Measurements from ENCODE around the gene CAPSL. TPM values are rescaled to one million over a fixed set of nuclear protein-coding genes. Genes with fewer than 3 reads are reported as not detected.

The CAPSL gene
- total and polyA plus RNA-seq, 3 donors from 2014 or later, result 3.5 to 28.5 (median 4.5) TPM

DNA sequence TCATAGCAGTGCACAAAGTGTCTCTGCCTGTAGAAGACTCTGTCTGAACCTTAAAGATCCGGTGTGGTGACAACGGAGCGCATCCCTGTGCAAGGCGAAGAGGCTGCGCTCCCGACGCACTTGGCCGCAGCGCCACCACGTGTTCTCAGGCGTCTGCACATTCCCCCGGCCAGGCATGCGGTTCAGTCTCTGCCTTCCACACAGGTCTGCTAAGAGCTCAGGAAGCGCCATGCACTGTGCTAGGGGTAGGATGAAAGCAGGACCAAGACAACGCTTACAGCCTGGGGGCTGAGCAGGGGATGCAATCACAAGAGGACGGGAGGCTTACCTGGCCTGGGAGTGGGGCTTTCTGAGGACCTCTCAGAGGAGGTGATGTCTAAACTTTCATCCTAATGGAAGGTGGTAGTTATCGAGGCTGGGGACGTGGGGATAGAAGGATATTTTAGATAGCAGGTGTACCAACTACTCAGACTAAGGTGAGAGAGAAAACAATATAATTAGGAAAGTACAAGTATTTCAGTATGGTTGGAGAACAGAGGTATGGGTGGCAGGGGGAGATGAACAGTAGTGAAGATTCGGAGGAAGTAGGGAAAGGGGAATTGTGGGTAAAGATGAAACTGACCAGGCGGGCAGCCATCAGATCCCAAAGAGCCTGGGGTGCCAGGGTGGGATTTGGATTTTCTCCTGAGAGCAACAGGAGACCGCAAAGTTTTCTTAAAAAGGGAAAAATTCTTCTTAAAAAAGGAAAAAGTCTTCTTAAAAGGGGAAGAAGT is 13.3 kb downstream of the CAPSL start:
- intact Hi-C loops (cut with DNase I; ENCODE audit: low total_unique reads), result loop anchor here (5.0 to 10.0 kb wide), 2 partner anchors 148 to 310 kb away; partner anchors contain the start of gene SPEF2
- WGBS, 2 donors, result 13% methylated on average over 16 to 18 of the region's 21 CpGs
- Histone ChIP-seq H3K9me3 (no peaks in the 10 kb centered on the region), H3K27ac (no peak overlapping the region), H3K36me3 (ENCODE audit: low read depth, missing control alignments) (no peaks in the 10 kb centered on the region), H3K27me3 (no peaks in the 10 kb centered on the region), H3K4me3 (peak overlapping the region in 1 of 2 donors; percentile 4), H3K4me1 (peaks cover 6% of the 10 kb centered on the region)
- TF ChIP-seq, protein P1, sequence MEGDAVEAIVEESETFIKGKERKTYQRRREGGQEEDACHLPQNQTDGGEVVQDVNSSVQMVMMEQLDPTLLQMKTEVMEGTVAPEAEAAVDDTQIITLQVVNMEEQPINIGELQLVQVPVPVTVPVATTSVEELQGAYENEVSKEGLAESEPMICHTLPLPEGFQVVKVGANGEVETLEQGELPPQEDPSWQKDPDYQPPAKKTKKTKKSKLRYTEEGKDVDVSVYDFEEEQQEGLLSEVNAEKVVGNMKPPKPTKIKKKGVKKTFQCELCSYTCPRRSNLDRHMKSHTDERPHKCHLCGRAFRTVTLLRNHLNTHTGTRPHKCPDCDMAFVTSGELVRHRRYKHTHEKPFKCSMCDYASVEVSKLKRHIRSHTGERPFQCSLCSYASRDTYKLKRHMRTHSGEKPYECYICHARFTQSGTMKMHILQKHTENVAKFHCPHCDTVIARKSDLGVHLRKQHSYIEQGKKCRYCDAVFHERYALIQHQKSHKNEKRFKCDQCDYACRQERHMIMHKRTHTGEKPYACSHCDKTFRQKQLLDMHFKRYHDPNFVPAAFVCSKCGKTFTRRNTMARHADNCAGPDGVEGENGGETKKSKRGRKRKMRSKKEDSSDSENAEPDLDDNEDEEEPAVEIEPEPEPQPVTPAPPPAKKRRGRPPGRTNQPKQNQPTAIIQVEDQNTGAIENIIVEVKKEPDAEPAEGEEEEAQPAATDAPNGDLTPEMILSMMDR (IDR thresholded peaks at IDR 0.05), result peak; percentile 21 to 69 (median 65)
- no peak for TF ChIP-seq POLR2A (IDR thresholded peaks at IDR 0.05)
- peak; percentile 85 for DNase-seq

DNA sequence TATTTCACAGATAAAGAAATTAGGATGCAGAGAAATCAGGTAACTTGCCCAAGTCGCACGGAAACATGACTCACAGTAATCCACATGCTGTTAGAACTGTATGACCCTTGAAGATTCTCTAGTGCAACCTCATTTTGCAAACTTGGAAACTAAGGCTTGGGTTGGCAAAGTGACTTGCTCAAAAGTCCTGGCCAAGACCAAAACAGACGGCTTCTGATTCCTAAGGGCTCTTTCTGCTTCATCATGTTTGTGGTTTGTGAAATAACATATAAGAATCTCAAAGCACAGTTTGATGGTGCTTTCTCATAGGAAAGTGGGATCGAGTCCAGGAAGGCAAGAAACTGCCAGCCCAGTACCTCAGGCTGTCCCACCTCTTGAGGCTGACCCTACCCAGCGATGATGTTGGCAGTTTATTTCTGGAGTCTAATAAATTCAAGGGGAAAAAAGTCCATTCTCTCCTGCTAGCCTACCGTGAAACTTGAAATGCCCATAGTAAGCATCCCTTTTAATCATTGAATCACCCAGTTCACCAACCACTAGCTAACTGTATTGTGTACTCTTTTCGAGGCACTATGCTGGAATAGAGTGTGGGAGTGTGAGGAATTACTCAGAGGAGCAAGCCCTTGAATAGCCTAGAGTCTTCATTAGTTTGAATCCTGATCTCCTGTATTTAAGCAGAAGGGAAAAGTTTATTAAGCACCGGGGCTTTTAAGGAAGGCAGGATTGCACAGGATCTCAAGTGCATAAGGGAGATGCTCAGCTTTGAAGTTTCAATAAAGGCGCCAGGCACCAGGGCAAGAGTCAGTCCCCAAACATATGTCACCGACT is 14.1 kb downstream of the CAPSL start:
- Histone ChIP-seq H3K36me3 (ENCODE audit: low read depth, missing control alignments) (no peaks in the 10 kb centered on the region), H3K27ac (no peak overlapping the region), H3K4me1 (peaks cover 6% of the 10 kb centered on the region), H3K27me3 (no peaks in the 10 kb centered on the region), H3K4me3 (peak overlapping the region in 1 of 2 donors; percentile 4), H3K9me3 (no peaks in the 10 kb centered on the region)
- no peak for TF ChIP-seq POLR2A (IDR thresholded peaks at IDR 0.05)
- TF ChIP-seq, protein P1 (IDR thresholded peaks at IDR 0.05), result no peak
- intact Hi-C loops (cut with DNase I; ENCODE audit: low total_unique reads), result loop anchor here (10.0 kb wide), 1 partner anchor 310 kb away; the partner anchor contains the start of gene SPEF2
- DNase-seq, result no peak
- WGBS, 2 donors, result 33 to 38% methylated on average over 10 of the region's 10 CpGs

DNA sequence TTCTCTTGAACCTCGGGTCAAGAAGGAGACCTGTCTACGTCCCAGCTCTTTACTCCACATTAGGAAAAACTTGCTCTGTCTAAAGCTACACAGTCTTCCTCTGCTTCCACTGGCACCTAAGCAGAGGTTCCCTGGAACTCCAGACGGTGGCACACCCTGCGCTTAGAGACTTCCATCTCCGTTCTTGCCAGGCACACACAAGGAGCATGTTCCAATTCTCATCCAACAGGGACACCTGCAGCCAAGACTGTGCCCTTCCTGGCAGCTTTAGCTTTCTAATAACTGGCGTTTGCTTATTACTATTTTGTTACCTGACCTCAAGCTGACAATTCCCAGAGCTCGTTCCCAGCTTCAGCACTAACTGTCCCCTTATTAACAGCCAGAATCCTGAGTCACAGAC is 16.0 kb downstream of the CAPSL start:
- no peaks in the 10 kb centered on the region for H3K36me3 ChIP-seq (ENCODE audit: low read depth, missing control alignments)
- intact Hi-C loops (cut with DNase I; ENCODE audit: low total_unique reads), result loop anchor here (10.0 kb wide), 1 partner anchor 308 kb away; the partner anchor contains the start of gene SPEF2
- no peaks in the 10 kb centered on the region for H3K27me3 ChIP-seq
- no peak overlapping the region for H3K27ac ChIP-seq
- 84 to 87% methylated on average over 7 of the region's 7 CpGs for WGBS, 2 donors
- H3K9me3 ChIP-seq, result no peaks in the 10 kb centered on the region
- H3K4me3 ChIP-seq, result no peak overlapping the region
- DNase-seq, result no peak
- no peak for TF ChIP-seq POLR2A (IDR thresholded peaks at IDR 0.05)
- TF ChIP-seq, protein P1 (IDR thresholded peaks at IDR 0.05), result no peak
- peaks cover 6% of the 10 kb centered on the region for H3K4me1 ChIP-seq

DNA sequence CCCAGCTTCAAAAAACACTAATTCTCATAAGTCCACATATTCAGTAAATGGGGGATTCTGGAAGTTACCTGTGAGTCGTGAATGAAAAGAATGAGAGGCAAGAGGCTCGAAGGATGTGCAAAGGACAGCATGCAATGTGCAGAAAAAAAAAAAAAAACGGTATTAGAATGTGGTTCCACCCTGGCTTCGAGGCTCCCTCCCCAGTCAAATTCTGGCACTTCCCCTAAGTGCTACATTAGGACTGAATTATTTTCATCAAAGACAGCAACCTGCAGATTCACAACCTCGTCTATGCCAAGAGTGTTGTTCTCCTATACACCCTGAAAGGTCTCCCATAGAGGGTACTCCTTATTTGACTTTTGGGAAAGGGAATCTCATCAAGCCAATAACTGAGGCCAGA is 16.5 kb downstream of the CAPSL start:
- 71 to 78% methylated on average over 5 of the region's 5 CpGs for WGBS, 2 donors
- no peak overlapping the region for H3K27ac ChIP-seq
- no peak for DNase-seq

More for the DNA sequence above, 16.5 kb downstream of the CAPSL start:
- no peaks in the 10 kb centered on the region for H3K27me3 ChIP-seq
- TF ChIP-seq POLR2A (IDR thresholded peaks at IDR 0.05), result no peak
- TF ChIP-seq, protein P1 (IDR thresholded peaks at IDR 0.05), result no peak
- H3K36me3 ChIP-seq (ENCODE audit: low read depth, missing control alignments), result no peaks in the 10 kb centered on the region
- intact Hi-C loops (cut with DNase I; ENCODE audit: low total_unique reads), result loop anchor here (10.0 kb wide), 1 partner anchor 307 kb away; the partner anchor contains the start of gene SPEF2
- H3K4me1 ChIP-seq, result peaks cover 6% of the 10 kb centered on the region
- no peak overlapping the region for H3K4me3 ChIP-seq
- H3K9me3 ChIP-seq, result no peaks in the 10 kb centered on the region

Measured in testis (tissue), 3 donors.